Measurements from ENCODE around the gene RNF223. TPM values are rescaled to one million over a fixed set of nuclear protein-coding genes. Genes with fewer than 3 reads are reported as not detected.

The RNF223 gene
- polyA plus RNA-seq, 1 donor (not counting 4 experiments of a cell fraction or from before 2014, with no cell fraction given): 0.22 TPM

GRCh38 chr1:1059494-1060280, 14.4 kb downstream of the RNF223 start:
- DNase-seq (ENCODE audit: low read depth, low spot score): no peak
- no peaks in the 10 kb centered on the region for H3K9me1 ChIP-seq (ENCODE audit: control insufficient read depth, extremely low read depth, insufficient read depth, low read length)
- H3K27me3 ChIP-seq (ENCODE audit: control insufficient read depth, extremely low read depth, insufficient read depth, low read length): peaks cover 31% of the 10 kb centered on the region
- H3K9me3 ChIP-seq (ENCODE audit: control insufficient read depth, low read depth, low read length): no peaks in the 10 kb centered on the region
- H2AFZ ChIP-seq (ENCODE audit: control insufficient read depth, low read length): peak overlapping the region; percentile 37
- dilution Hi-C loops (cut with MboI; ENCODE audit: extremely low pct_ligation_motif_present, low sequenced_read_pairs): no loop called here
- peak overlapping the region; percentile 38 to 61 (median 57) for H3K4me3 ChIP-seq (ENCODE audit: control insufficient read depth in 2 of 3, extremely low read depth in 1 of 3, insufficient read depth in 2 of 3, low read depth in 1 of 3, low read length in 3 of 3)
- peaks cover under 1 to 7% of the 10 kb centered on the region in 2 experiments for H3K36me3 ChIP-seq (ENCODE audit: control insufficient read depth in 2 of 2, extremely low read depth in 1 of 2, insufficient read depth in 2 of 2, low read length in 2 of 2)
- peaks cover 15% of the 10 kb centered on the region for H4K20me1 ChIP-seq (ENCODE audit: control insufficient read depth, extremely low read depth, insufficient read depth, low read length)
- H3K27ac ChIP-seq (ENCODE audit: control insufficient read depth, insufficient read depth, low read length): no peak overlapping the region
- peak overlapping the region; percentile 82 for H3K4me2 ChIP-seq (ENCODE audit: control insufficient read depth, extremely low read depth, insufficient read depth, low read depth, low read length)
- no peak for FAIRE-seq
- H3K9ac ChIP-seq (ENCODE audit: control insufficient read depth, extremely low read depth, insufficient read depth, low read length): no peak overlapping the region
- TF ChIP-seq EZH2 (IDR thresholded peaks at IDR 0.05; ENCODE audit: low read length) (no peak), CTCF (optimal IDR thresholded peaks at IDR 0.05 in 1 of 3, IDR thresholded peaks at IDR 0.05 in 1 of 3, conservative IDR thresholded peaks at IDR 0.05 in 1 of 3; ENCODE audit: extremely low read depth in 1 of 3, insufficient read depth in 2 of 3, low read length in 3 of 3) (no peak)
- H3K4me1 ChIP-seq (ENCODE audit: control insufficient read depth, extremely low read depth, insufficient read depth, low read length): peaks cover 24% of the 10 kb centered on the region
- H3K79me2 ChIP-seq (ENCODE audit: control insufficient read depth, insufficient read depth, low read length): no peaks in the 10 kb centered on the region

- H2AFZ ChIP-seq (ENCODE audit: control insufficient read depth, low read length): peak overlapping the region; percentile 46
- peaks cover 18% of the 10 kb centered on the region for H3K4me1 ChIP-seq (ENCODE audit: control insufficient read depth, extremely low read depth, insufficient read depth, low read length)
- peak in 1 of 3 experiments; percentile 33 for TF ChIP-seq CTCF (optimal IDR thresholded peaks at IDR 0.05 in 1 of 3, IDR thresholded peaks at IDR 0.05 in 1 of 3, conservative IDR thresholded peaks at IDR 0.05 in 1 of 3; ENCODE audit: extremely low read depth in 1 of 3, insufficient read depth in 2 of 3, low read length in 3 of 3)
- no peak for TF ChIP-seq EZH2 (IDR thresholded peaks at IDR 0.05; ENCODE audit: low read length)
- no peak overlapping the region for H3K27ac ChIP-seq (ENCODE audit: control insufficient read depth, insufficient read depth, low read length)
- H4K20me1 ChIP-seq (ENCODE audit: control insufficient read depth, extremely low read depth, insufficient read depth, low read length): peaks cover 20% of the 10 kb centered on the region
- peak overlapping the region; percentile 82 for H3K4me2 ChIP-seq (ENCODE audit: control insufficient read depth, extremely low read depth, insufficient read depth, low read depth, low read length)
- peaks cover 8 to 11% of the 10 kb centered on the region in 2 experiments for H3K36me3 ChIP-seq (ENCODE audit: control insufficient read depth in 2 of 2, extremely low read depth in 1 of 2, insufficient read depth in 2 of 2, low read length in 2 of 2)
- no peaks in the 10 kb centered on the region for H3K9me3 ChIP-seq (ENCODE audit: control insufficient read depth, low read depth, low read length)
- peak overlapping the region; percentile 38 to 61 (median 57) for H3K4me3 ChIP-seq (ENCODE audit: control insufficient read depth in 2 of 3, extremely low read depth in 1 of 3, insufficient read depth in 2 of 3, low read depth in 1 of 3, low read length in 3 of 3)
- H3K9me1 ChIP-seq (ENCODE audit: control insufficient read depth, extremely low read depth, insufficient read depth, low read length): no peaks in the 10 kb centered on the region
- FAIRE-seq (no peak), DNase-seq (ENCODE audit: low read depth, low spot score) (no peak)
- H3K79me2 ChIP-seq (ENCODE audit: control insufficient read depth, insufficient read depth, low read length): no peaks in the 10 kb centered on the region
- dilution Hi-C loops (cut with MboI; ENCODE audit: extremely low pct_ligation_motif_present, low sequenced_read_pairs): no loop called here
- H3K27me3 ChIP-seq (ENCODE audit: control insufficient read depth, extremely low read depth, insufficient read depth, low read length): peaks cover 31% of the 10 kb centered on the region
- H3K9ac ChIP-seq (ENCODE audit: control insufficient read depth, extremely low read depth, insufficient read depth, low read length): no peak overlapping the region
Measured at GRCh38 chr1:1058921-1059493, 15.1 kb downstream of the RNF223 start.
